Panc1 (cell line): Measurements from ENCODE around the gene MAN2A2. TPM values are rescaled to one million over a fixed set of nuclear protein-coding genes. Genes with fewer than 3 reads are reported as not detected.
A peak's percentile ranks its signal among the peaks of the same experiment; 100 is the strongest.

Source experiments
- ATAC-seq: fragments of 200-7000 bp; cut with Tn5 transposase; 2 replicates; pipeline ENCODE4 v1.9.1; 2020; ENCODE audit warnings: mild to moderate bottlenecking, moderate library complexity
- BruUV-seq: library from RNA; stranded (reverse); fragments of 400-500 nt; replicated peaks from 2 replicates; lab custom pipeline; 2021; lab: Mats Ljungman, UMichigan
- CTCF ChIA-PET: fragments of 300-600 bp; sonication (Branson Sonifier 250); formaldehyde crosslinking; loops from one replicate; lab custom pipeline; 2022; ENCODE audit warnings: antibody characterized with exemption; lab: Charles Lee
- POLR2A ChIA-PET: fragments of 300-600 bp; sonication (Branson Sonifier 250); formaldehyde crosslinking; loops from one replicate; lab custom pipeline; 2022; ENCODE audit warnings: antibody characterized with exemption; lab: Charles Lee
- DNase-seq: peaks from one replicate; pipeline ENCODE4 v3.0.0-alpha.2; 2010; ENCODE audit warnings: low read depth, low spot score
- H3K27ac ChIP-seq: 2 replicates; pipeline ENCODE4 v1.5.1; 2011; ENCODE audit warnings: mild to moderate bottlenecking, low read length, inconsistent platforms
- H3K27me3 ChIP-seq: fragments of 200-500 bp; sonication (Bioruptor generic); 2 replicates; pipeline ENCODE4 v1.6.0; 2014; ENCODE audit warnings: low read length, inconsistent platforms; ENCODE audit not compliant: control insufficient read depth, insufficient read depth
- H3K36me3 ChIP-seq: fragments of 200-500 bp; sonication (Bioruptor generic); 2 replicates; pipeline ENCODE4 v1.5.1; 2014; ENCODE audit warnings: inconsistent platforms, mild to moderate bottlenecking, low read length, moderate library complexity; ENCODE audit not compliant: control insufficient read depth, insufficient read depth
- H3K4me1 ChIP-seq: 2 replicates; pipeline ENCODE4 v1.5.1; 2011; ENCODE audit warnings: inconsistent platforms, mild to moderate bottlenecking, low read length, moderate library complexity; ENCODE audit not compliant: control insufficient read depth, insufficient read depth
- H3K4me3 ChIP-seq, 2 experiments: 2 replicates each; pipeline ENCODE4 v1.5.1; 2011 to 2012; ENCODE audit warnings: low read depth in 2 of 2, low read length in 2 of 2, mild to moderate bottlenecking in 2 of 2, inconsistent platforms in 1 of 2, moderate library complexity in 1 of 2
- H3K9me3 ChIP-seq: fragments of 200-500 bp; sonication (Bioruptor generic); 2 replicates; pipeline ENCODE4 v1.5.1; 2014; ENCODE audit warnings: low read depth, mild to moderate bottlenecking, inconsistent platforms, low read length, moderate library complexity; ENCODE audit not compliant: control insufficient read depth, insufficient read depth
- POLR2AphosphoS5 ChIP-seq: IDR thresholded peaks from 2 replicates; pipeline ENCODE4 v1.6.1; 2012; ENCODE audit warnings: mild to moderate bottlenecking, low read depth, low read length, moderate library complexity
- SIN3A ChIP-seq: IDR thresholded peaks from 2 replicates; pipeline ENCODE4 v1.6.1; 2012; ENCODE audit warnings: low read depth, mild to moderate bottlenecking, low read length, moderate library complexity, borderline replicate concordance; ENCODE audit not compliant: insufficient read depth
- TCF7L2 ChIP-seq: IDR thresholded peaks from 2 replicates; pipeline ENCODE4 v1.6.1; 2011; ENCODE audit warnings: mild to moderate bottlenecking, low read depth, low read length, inconsistent platforms
- in situ Hi-C: cut with HindIII; loops from 2 replicates; pipeline ENCODE4 v1.10.0; 2016; ENCODE audit warnings: low sequenced_read_pairs, low pct_unique_long_range_greater_than_20kb
- intact Hi-C: fragments of 100-400 bp; cut with micrococcal nuclease; formaldehyde crosslinking; loops from one replicate; pipeline ENCODE4 v1.10.0; 2022; ENCODE audit not compliant: unreplicated experiment
- total RNA-seq: library from RNA; stranded (reverse); gene quantifications from one replicate; pipeline ENCODE4 v1.2.1, GENCODE V29; 2021; ENCODE audit not compliant: unreplicated experiment
- TF ChIP-seq, protein P1 (sequence below), 2 experiments: IDR thresholded peaks; 2 replicates each; pipeline ENCODE4 v1.6.1; 2011 to 2012; ENCODE audit warnings: low read depth in 2 of 2, control low read depth in 1 of 2, low read length in 1 of 2, mild to moderate bottlenecking in 1 of 2, moderate library complexity in 1 of 2; ENCODE audit not compliant: insufficient read depth in 1 of 2
- TF ChIP-seq, protein P2 (sequence below): fragments of 450-650 bp; IDR thresholded peaks from 2 replicates; pipeline ENCODE4 v1.5.1; 2017; ENCODE audit warnings: mild to moderate bottlenecking

MAN2A2 gene
- total RNA-seq, 1 experiment from 2014 or later, result 77.2 TPM

DNA sequence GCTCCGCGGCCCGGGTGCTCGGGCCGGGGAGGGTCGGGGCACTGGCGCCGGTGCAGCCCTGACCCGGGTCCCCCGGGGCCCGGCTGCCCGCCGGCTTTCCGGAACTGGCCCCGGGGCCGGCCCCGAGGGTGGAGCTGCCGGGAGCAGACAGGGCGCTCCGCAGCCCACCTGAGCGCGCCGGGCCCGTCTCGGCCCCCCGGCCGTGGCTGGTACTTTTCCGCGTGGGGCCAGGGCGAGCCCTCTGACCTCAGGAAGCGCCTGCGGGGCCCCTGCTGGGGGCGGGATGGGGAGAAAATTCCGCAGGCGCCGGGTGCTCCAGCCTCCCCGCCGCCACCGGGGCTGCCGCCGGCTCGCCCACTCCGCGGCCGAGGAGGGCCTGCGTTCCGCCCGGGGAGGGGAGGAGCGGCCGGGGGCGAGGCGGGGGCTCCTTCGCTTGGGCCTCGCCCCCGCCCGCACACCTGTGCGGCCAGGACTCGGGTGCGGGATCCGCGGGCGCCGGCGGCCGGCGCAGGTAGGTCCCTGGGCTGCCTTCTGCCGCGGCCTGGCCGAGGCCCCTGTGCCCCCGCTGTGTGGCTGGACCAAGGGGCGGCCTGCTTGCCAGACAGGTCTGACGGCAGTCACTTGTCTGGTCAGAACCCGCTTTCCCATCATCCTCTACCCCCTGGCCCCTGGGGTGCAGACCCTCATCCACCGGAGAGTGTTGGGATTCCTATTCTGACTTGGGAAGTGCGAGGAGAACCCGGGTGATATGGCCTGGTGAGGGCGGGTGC is 31.2 kb upstream of the MAN2A2 start:
- intact Hi-C loops, result no loop called here
- no peaks in the 10 kb centered on the region for H3K9me3 ChIP-seq
- DNase-seq, result no peak
- ChIA-PET POLR2A (interaction anchor here (0.6 kb wide), 3 partner anchors 46 to 1134 kb away, joined by 7 to 9 read pairs (median 7); no protein-coding TSS in a partner anchor), CTCF (interaction anchor here (0.6 kb wide), 1 partner anchor 14 kb away, joined by 4 read pairs; no protein-coding TSS in a partner anchor)
- H3K27me3 ChIP-seq, result no peaks in the 10 kb centered on the region
- peak; percentile 49 for ATAC-seq
- peak overlapping the region; percentile 55 to 74 for H3K4me3 ChIP-seq
- no TSS peak for BruUV-seq
- H3K4me1 ChIP-seq, result peaks cover 64% of the 10 kb centered on the region
- no peaks in the 10 kb centered on the region; the same call in 1 of the 2 replicates for H3K36me3 ChIP-seq
- TF ChIP-seq, protein P1, sequence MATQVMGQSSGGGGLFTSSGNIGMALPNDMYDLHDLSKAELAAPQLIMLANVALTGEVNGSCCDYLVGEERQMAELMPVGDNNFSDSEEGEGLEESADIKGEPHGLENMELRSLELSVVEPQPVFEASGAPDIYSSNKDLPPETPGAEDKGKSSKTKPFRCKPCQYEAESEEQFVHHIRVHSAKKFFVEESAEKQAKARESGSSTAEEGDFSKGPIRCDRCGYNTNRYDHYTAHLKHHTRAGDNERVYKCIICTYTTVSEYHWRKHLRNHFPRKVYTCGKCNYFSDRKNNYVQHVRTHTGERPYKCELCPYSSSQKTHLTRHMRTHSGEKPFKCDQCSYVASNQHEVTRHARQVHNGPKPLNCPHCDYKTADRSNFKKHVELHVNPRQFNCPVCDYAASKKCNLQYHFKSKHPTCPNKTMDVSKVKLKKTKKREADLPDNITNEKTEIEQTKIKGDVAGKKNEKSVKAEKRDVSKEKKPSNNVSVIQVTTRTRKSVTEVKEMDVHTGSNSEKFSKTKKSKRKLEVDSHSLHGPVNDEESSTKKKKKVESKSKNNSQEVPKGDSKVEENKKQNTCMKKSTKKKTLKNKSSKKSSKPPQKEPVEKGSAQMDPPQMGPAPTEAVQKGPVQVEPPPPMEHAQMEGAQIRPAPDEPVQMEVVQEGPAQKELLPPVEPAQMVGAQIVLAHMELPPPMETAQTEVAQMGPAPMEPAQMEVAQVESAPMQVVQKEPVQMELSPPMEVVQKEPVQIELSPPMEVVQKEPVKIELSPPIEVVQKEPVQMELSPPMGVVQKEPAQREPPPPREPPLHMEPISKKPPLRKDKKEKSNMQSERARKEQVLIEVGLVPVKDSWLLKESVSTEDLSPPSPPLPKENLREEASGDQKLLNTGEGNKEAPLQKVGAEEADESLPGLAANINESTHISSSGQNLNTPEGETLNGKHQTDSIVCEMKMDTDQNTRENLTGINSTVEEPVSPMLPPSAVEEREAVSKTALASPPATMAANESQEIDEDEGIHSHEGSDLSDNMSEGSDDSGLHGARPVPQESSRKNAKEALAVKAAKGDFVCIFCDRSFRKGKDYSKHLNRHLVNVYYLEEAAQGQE (IDR thresholded peaks at IDR 0.05; ENCODE audit: insufficient read depth in 1 of 2, low read depth in 2 of 2, low read length in 1 of 2), result no peak
- TF ChIP-seq POLR2AphosphoS5, result no peak
- TF ChIP-seq TCF7L2, result no peak
- no peak for TF ChIP-seq SIN3A
- TF ChIP-seq, protein P2, sequence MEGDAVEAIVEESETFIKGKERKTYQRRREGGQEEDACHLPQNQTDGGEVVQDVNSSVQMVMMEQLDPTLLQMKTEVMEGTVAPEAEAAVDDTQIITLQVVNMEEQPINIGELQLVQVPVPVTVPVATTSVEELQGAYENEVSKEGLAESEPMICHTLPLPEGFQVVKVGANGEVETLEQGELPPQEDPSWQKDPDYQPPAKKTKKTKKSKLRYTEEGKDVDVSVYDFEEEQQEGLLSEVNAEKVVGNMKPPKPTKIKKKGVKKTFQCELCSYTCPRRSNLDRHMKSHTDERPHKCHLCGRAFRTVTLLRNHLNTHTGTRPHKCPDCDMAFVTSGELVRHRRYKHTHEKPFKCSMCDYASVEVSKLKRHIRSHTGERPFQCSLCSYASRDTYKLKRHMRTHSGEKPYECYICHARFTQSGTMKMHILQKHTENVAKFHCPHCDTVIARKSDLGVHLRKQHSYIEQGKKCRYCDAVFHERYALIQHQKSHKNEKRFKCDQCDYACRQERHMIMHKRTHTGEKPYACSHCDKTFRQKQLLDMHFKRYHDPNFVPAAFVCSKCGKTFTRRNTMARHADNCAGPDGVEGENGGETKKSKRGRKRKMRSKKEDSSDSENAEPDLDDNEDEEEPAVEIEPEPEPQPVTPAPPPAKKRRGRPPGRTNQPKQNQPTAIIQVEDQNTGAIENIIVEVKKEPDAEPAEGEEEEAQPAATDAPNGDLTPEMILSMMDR, result no peak
- peak overlapping the region; percentile 46 for H3K27ac ChIP-seq
- in situ Hi-C loops, result no loop called here

DNA sequence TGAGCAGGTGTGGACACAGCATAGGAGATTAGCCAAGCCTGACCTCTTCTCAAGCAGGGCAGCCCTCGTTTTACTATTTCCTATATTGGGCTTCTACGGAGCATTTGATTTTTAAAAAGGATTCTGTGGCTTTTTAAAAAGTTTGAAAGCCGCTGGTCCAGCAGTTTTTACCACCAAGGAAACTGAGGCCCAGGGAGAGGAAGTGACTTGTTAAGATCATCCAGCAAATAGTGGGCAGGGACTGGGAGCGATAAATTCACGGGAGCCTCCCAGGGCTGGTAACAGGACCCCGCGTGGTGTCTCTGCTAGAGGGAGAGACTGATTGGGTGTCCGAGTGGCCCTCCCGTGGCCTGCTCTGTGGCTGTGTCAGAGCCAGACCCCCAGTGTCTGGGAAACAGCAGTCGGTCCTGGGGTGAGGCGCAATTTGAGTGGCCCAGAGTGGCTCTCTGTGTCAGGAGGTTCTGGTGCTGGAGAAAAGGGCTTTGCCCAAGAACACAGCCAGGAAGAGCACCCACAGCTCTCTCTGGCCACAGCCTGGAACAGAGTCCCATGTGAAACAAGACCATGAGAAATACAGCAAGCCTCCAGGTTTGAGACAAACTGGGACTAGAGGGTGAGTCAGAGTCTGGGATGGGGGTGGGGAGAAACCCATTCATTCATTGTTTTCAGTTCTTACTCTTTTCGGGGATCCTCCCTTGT is 30.5 kb upstream of the MAN2A2 start:
- CTCF ChIA-PET, result no interaction called here
- Histone ChIP-seq H3K27ac (peak overlapping the region; percentile 46), H3K9me3 (no peaks in the 10 kb centered on the region), H3K27me3 (no peaks in the 10 kb centered on the region), H3K36me3 (no peaks in the 10 kb centered on the region; the same call in 1 of the 2 replicates), H3K4me1 (peaks cover 57% of the 10 kb centered on the region), H3K4me3 (peak overlapping the region; percentile 55 to 74)
- DNase-seq, result no peak
- TF ChIP-seq POLR2AphosphoS5 (no peak), TCF7L2 (no peak)
- TF ChIP-seq, protein P1 (IDR thresholded peaks at IDR 0.05; ENCODE audit: insufficient read depth in 1 of 2, low read depth in 2 of 2, low read length in 1 of 2), result no peak
- ATAC-seq, result peak; percentile 46
- in situ Hi-C loops, result no loop called here
- TSS peak; percentile 76 for BruUV-seq
- intact Hi-C loops, result no loop called here
- POLR2A ChIA-PET, result no interaction called here
